OCI-LY1 (cell line): ENCODE results near the gene TMEM239.

Source experiments
- H2AFZ ChIP-seq: fragments of 200-600 bp; sonication (generic), shearing (Covaris generic); 2 replicates; pipeline ENCODE4 v1.6.0; 2014; ENCODE audit warnings: antibody characterized with exemption, mild to moderate bottlenecking, low read length
- H3F3A ChIP-seq: fragments of 200-600 bp; sonication (generic), shearing (Covaris generic); 2 replicates; pipeline ENCODE4 v1.6.0; 2014; ENCODE audit warnings: mild to moderate bottlenecking, antibody characterized with exemption, low read length, moderate library complexity; ENCODE audit not compliant: insufficient read depth
- H3K27ac ChIP-seq: fragments of 200-600 bp; sonication (generic); 2 replicates; pipeline ENCODE4 v1.5.1; 2014; ENCODE audit warnings: low read length, mixed run types, mild to moderate bottlenecking, low read depth; ENCODE audit not compliant: poor library complexity, severe bottlenecking
- H3K27me3 ChIP-seq: fragments of 200-600 bp; sonication (generic); 2 replicates; pipeline ENCODE4 v1.6.0; 2014; ENCODE audit warnings: antibody characterized with exemption, mild to moderate bottlenecking, low read length, moderate library complexity; ENCODE audit not compliant: insufficient read depth
- H3K36me3 ChIP-seq: fragments of 200-600 bp; sonication (generic); 2 replicates; pipeline ENCODE4 v1.6.1; 2014; ENCODE audit warnings: mild to moderate bottlenecking, antibody characterized with exemption, low read length, moderate library complexity, mixed read lengths; ENCODE audit not compliant: insufficient read depth
- H3K4me1 ChIP-seq: fragments of 200-600 bp; sonication (generic); 2 replicates; pipeline ENCODE4 v1.5.1; 2014; ENCODE audit warnings: mild to moderate bottlenecking, low read length, moderate library complexity; ENCODE audit not compliant: insufficient read depth, severe bottlenecking
- H3K4me2 ChIP-seq: fragments of 200-600 bp; sonication (generic), shearing (Covaris generic); 2 replicates; pipeline ENCODE4 v1.6.1; 2014; ENCODE audit warnings: low read length
- H3K4me3 ChIP-seq: fragments of 200-600 bp; sonication (generic); 2 replicates; pipeline ENCODE4 v1.5.1; 2014; ENCODE audit warnings: low read length, low read depth, mild to moderate bottlenecking, mixed read lengths; ENCODE audit not compliant: poor library complexity, severe bottlenecking
- H3K79me2 ChIP-seq: fragments of 200-600 bp; shearing (Covaris generic); 2 replicates; pipeline ENCODE4 v1.6.1; 2016; ENCODE audit warnings: mixed run types, low read length, mixed read lengths; ENCODE audit not compliant: insufficient read depth
- H3K9ac ChIP-seq: fragments of 200-600 bp; sonication (generic), shearing (Covaris generic); 2 replicates; pipeline ENCODE4 v1.6.1; 2014; ENCODE audit warnings: mild to moderate bottlenecking, low read length, mixed read lengths
- H3K9me2 ChIP-seq: fragments of 200-600 bp; sonication (generic), shearing (Covaris generic); 2 replicates; pipeline ENCODE4 v1.6.1; 2014; ENCODE audit warnings: low read depth, mild to moderate bottlenecking, low read length, mixed read lengths
- H3K9me3 ChIP-seq: fragments of 200-600 bp; shearing (Covaris generic); 2 replicates; pipeline ENCODE4 v1.6.1; 2014; ENCODE audit warnings: low read length, mixed read lengths
- H4K20me1 ChIP-seq: fragments of 200-600 bp; sonication (generic), shearing (Covaris generic); 2 replicates; pipeline ENCODE4 v1.6.0; 2016; ENCODE audit warnings: mild to moderate bottlenecking, low read length; ENCODE audit not compliant: insufficient read depth
- CTCF ChIP-seq: fragments of 200-600 bp; sonication (generic), shearing (Covaris generic); IDR thresholded peaks from 2 replicates; pipeline ENCODE4 v1.5.1; 2017; ENCODE audit warnings: mild to moderate bottlenecking, antibody characterized with exemption, low read length, moderate library complexity, mixed read lengths
- EZH2 ChIP-seq: fragments of 200-600 bp; sonication (generic), shearing (Covaris generic); IDR thresholded peaks from 2 replicates; pipeline ENCODE4 v1.8.0; 2017; ENCODE audit warnings: borderline replicate concordance, mixed run types, mild to moderate bottlenecking, antibody characterized with exemption, low read length, moderate library complexity, mixed read lengths

The TMEM239 gene

GRCh38 chr20:2812189-2812588 lies 4.0 kb upstream of the TMEM239 start:
- H3F3A ChIP-seq: no peaks in the 10 kb centered on the region
- H4K20me1 ChIP-seq: no peaks in the 10 kb centered on the region
- H3K79me2 ChIP-seq: no peaks in the 10 kb centered on the region
- no peak overlapping the region for H3K27ac ChIP-seq
- H3K27me3 ChIP-seq: 0 out of 2 replicates have a peak, but pooled peaks cover 4% of the 10 kb centered on the region
- no peaks in the 10 kb centered on the region for H3K36me3 ChIP-seq
- no peak overlapping the region for H2AFZ ChIP-seq
- H3K4me2 ChIP-seq: no peak overlapping the region
- H3K9me3 ChIP-seq: no peaks in the 10 kb centered on the region
- TF ChIP-seq CTCF: no peak
- no peak for TF ChIP-seq EZH2
- H3K9me2 ChIP-seq: no peaks in the 10 kb centered on the region
- no peak overlapping the region for H3K9ac ChIP-seq
- H3K4me1 ChIP-seq: no peaks in the 10 kb centered on the region
- H3K4me3 ChIP-seq: no peak overlapping the region

DNA sequence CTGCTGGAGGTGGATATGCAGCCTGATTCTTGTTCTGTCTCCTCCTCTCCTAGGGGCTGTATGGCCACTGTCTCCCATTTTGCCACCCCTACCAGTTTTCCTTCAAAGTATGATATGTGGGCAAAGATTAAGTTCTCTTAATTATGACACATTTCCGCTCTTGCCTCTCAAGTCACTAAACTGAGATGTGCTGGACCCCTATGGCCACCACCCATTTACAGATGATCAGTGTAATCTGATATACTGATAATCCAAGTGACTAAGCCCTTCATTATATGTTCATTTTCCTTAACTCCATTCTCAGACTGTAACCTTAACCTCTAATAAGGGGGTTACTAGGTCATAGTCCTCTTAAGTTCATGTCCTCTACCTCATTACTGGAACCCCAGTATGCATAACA lies 2.1 kb upstream of the TMEM239 start:
- Histone ChIP-seq H3F3A (no peaks in the 10 kb centered on the region), H3K4me1 (no peaks in the 10 kb centered on the region), H3K27me3 (0 out of 2 replicates have a peak, but pooled peaks cover 4% of the 10 kb centered on the region), H4K20me1 (no peaks in the 10 kb centered on the region), H2AFZ (no peak overlapping the region), H3K9me3 (no peaks in the 10 kb centered on the region), H3K36me3 (no peaks in the 10 kb centered on the region), H3K79me2 (no peaks in the 10 kb centered on the region), H3K4me3 (no peak overlapping the region), H3K27ac (no peak overlapping the region), H3K9me2 (no peaks in the 10 kb centered on the region), H3K9ac (no peak overlapping the region), H3K4me2 (no peak overlapping the region)
- TF ChIP-seq CTCF: no peak

DNA sequence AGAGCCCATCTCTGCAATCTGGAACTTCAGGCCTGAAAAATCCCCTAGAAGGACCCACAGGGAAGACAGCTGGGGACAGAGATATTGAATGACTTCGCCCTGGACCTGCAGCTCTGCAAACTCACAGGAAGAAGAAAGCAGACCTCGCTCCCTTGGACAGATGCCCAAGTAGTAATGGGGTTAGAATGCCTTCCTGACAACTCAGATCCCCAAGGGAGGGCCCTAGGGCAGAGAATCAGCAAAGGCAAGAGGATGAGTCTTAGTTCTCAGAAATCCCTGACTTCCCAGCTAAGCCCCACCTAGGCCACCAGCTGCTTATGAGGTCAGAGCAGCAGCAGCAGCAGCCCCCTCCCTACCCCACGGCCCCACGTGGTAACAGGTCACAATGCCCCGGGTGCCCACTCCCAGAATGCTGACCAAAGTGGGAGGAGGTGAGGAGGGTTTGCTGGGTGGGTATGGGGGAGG lies 1.5 kb upstream of the TMEM239 start, which contains the start of gene C20orf141:
C20orf141 (plus strand) TSS at position 401 of the 465 bp plus-strand sequence. CDS start 198 bp downstream, outside the sequence.
- Histone ChIP-seq H3K27ac (no peak within 1 kb of the TSS), H3F3A (no peaks in the 10 kb centered on the region), H3K4me2 (no peak within 1 kb of the TSS), H3K9ac (no peak within 1 kb of the TSS), H3K4me1 (no peaks in the 10 kb centered on the region), H3K79me2 (no peaks in the 10 kb centered on the region), H3K4me3 (no peak within 1 kb of the TSS), H3K9me3 (no peaks in the 10 kb centered on the region), H2AFZ (no peak within 1 kb of the TSS), H3K27me3 (0 out of 2 replicates have a peak, but pooled peaks cover 4% of the 10 kb centered on the region), H3K36me3 (no peaks in the 10 kb centered on the region), H3K9me2 (no peaks in the 10 kb centered on the region), H4K20me1 (no peaks in the 10 kb centered on the region)
- no peak for TF ChIP-seq EZH2
- TF ChIP-seq CTCF: no peak
